Panc1 (cell line): ENCODE measurements around the gene PINLYP. TPM values are rescaled to one million over a fixed set of nuclear protein-coding genes. Genes with fewer than 3 reads are reported as not detected.

Experiments used
- ATAC-seq: fragments of 200-7000 bp; cut with Tn5 transposase; 2 replicates; pipeline ENCODE4 v1.9.1; 2020; ENCODE audit warnings: mild to moderate bottlenecking, moderate library complexity
- BruUV-seq: library from RNA; stranded (reverse); fragments of 400-500 nt; replicated peaks from 2 replicates; lab custom pipeline; 2021; lab: Mats Ljungman, UMichigan
- CTCF ChIA-PET: fragments of 300-600 bp; sonication (Branson Sonifier 250); formaldehyde crosslinking; loops from one replicate; lab custom pipeline; 2022; ENCODE audit warnings: antibody characterized with exemption; lab: Charles Lee
- POLR2A ChIA-PET: fragments of 300-600 bp; sonication (Branson Sonifier 250); formaldehyde crosslinking; loops from one replicate; lab custom pipeline; 2022; ENCODE audit warnings: antibody characterized with exemption; lab: Charles Lee
- DNase-seq: peaks from one replicate; pipeline ENCODE4 v3.0.0-alpha.2; 2010; ENCODE audit warnings: low read depth, low spot score
- H3K27ac ChIP-seq: 2 replicates; pipeline ENCODE4 v1.5.1; 2011; ENCODE audit warnings: mild to moderate bottlenecking, low read length, inconsistent platforms
- H3K27me3 ChIP-seq: fragments of 200-500 bp; sonication (Bioruptor generic); 2 replicates; pipeline ENCODE4 v1.6.0; 2014; ENCODE audit warnings: low read length, inconsistent platforms; ENCODE audit not compliant: control insufficient read depth, insufficient read depth
- H3K36me3 ChIP-seq: fragments of 200-500 bp; sonication (Bioruptor generic); 2 replicates; pipeline ENCODE4 v1.5.1; 2014; ENCODE audit warnings: inconsistent platforms, mild to moderate bottlenecking, low read length, moderate library complexity; ENCODE audit not compliant: control insufficient read depth, insufficient read depth
- H3K4me1 ChIP-seq: 2 replicates; pipeline ENCODE4 v1.5.1; 2011; ENCODE audit warnings: inconsistent platforms, mild to moderate bottlenecking, low read length, moderate library complexity; ENCODE audit not compliant: control insufficient read depth, insufficient read depth
- H3K4me3 ChIP-seq, 2 experiments: 2 replicates each; pipeline ENCODE4 v1.5.1; 2011 to 2012; ENCODE audit warnings: low read depth in 2 of 2, low read length in 2 of 2, mild to moderate bottlenecking in 2 of 2, inconsistent platforms in 1 of 2, moderate library complexity in 1 of 2
- H3K9me3 ChIP-seq: fragments of 200-500 bp; sonication (Bioruptor generic); 2 replicates; pipeline ENCODE4 v1.5.1; 2014; ENCODE audit warnings: low read depth, mild to moderate bottlenecking, inconsistent platforms, low read length, moderate library complexity; ENCODE audit not compliant: control insufficient read depth, insufficient read depth
- CTCF ChIP-seq: fragments of 450-650 bp; IDR thresholded peaks from 2 replicates; pipeline ENCODE4 v1.5.1; 2017; ENCODE audit warnings: mild to moderate bottlenecking
- POLR2AphosphoS5 ChIP-seq: IDR thresholded peaks from 2 replicates; pipeline ENCODE4 v1.6.1; 2012; ENCODE audit warnings: mild to moderate bottlenecking, low read depth, low read length, moderate library complexity
- REST ChIP-seq, 2 experiments: IDR thresholded peaks; 2 replicates each; pipeline ENCODE4 v1.6.1; 2011 to 2012; ENCODE audit warnings: low read depth in 2 of 2, control low read depth in 1 of 2, low read length in 1 of 2, mild to moderate bottlenecking in 1 of 2, moderate library complexity in 1 of 2; ENCODE audit not compliant: insufficient read depth in 1 of 2
- SIN3A ChIP-seq: IDR thresholded peaks from 2 replicates; pipeline ENCODE4 v1.6.1; 2012; ENCODE audit warnings: low read depth, mild to moderate bottlenecking, low read length, moderate library complexity, borderline replicate concordance; ENCODE audit not compliant: insufficient read depth
- TCF7L2 ChIP-seq: IDR thresholded peaks from 2 replicates; pipeline ENCODE4 v1.6.1; 2011; ENCODE audit warnings: mild to moderate bottlenecking, low read depth, low read length, inconsistent platforms
- in situ Hi-C: cut with HindIII; loops from 2 replicates; pipeline ENCODE4 v1.10.0; 2016; ENCODE audit warnings: low sequenced_read_pairs, low pct_unique_long_range_greater_than_20kb
- intact Hi-C: fragments of 100-400 bp; cut with micrococcal nuclease; formaldehyde crosslinking; loops from one replicate; pipeline ENCODE4 v1.10.0; 2022; ENCODE audit not compliant: unreplicated experiment
- total RNA-seq: library from RNA; stranded (reverse); gene quantifications from one replicate; pipeline ENCODE4 v1.2.1, GENCODE V29; 2021; ENCODE audit not compliant: unreplicated experiment

Gene PINLYP
- total RNA-seq, 1 experiment from 2014 or later: 0.21 TPM

- no peaks in the 10 kb centered on the region for H3K4me1 ChIP-seq
- POLR2A ChIA-PET: no interaction called here
- no peaks in the 10 kb centered on the region for H3K36me3 ChIP-seq
- DNase-seq (no peak), ATAC-seq (no peak)
- CTCF ChIA-PET: no interaction called here
- no peak for TF ChIP-seq REST (IDR thresholded peaks at IDR 0.05; ENCODE audit: insufficient read depth in 1 of 2, low read depth in 2 of 2, low read length in 1 of 2)
- no peak for TF ChIP-seq SIN3A
- TF ChIP-seq CTCF: no peak
- no peak for TF ChIP-seq POLR2AphosphoS5
- no peak for TF ChIP-seq TCF7L2
- no peak overlapping the region for H3K4me3 ChIP-seq
- H3K27ac ChIP-seq: no peak overlapping the region
- in situ Hi-C loops: no loop called here
- intact Hi-C loops: no loop called here
- no peaks in the 10 kb centered on the region for H3K9me3 ChIP-seq
- H3K27me3 ChIP-seq: no peaks in the 10 kb centered on the region
- BruUV-seq: no TSS peak
These were observed 31.1 kb downstream of the PINLYP start for GRCh38 chr19:43606569-43607229.

- DNase-seq (no peak), ATAC-seq (no peak)
- Histone ChIP-seq H3K27ac (no peak overlapping the region), H3K9me3 (no peaks in the 10 kb centered on the region), H3K4me1 (no peaks in the 10 kb centered on the region), H3K4me3 (no peak overlapping the region), H3K36me3 (no peaks in the 10 kb centered on the region), H3K27me3 (no peaks in the 10 kb centered on the region)
- POLR2A ChIA-PET: no interaction called here
- CTCF ChIA-PET: no interaction called here
- BruUV-seq: no TSS peak
- in situ Hi-C loops (no loop called here), intact Hi-C loops (no loop called here)
- TF ChIP-seq TCF7L2: no peak
- no peak for TF ChIP-seq POLR2AphosphoS5
- no peak for TF ChIP-seq SIN3A
- TF ChIP-seq CTCF: no peak
These were observed 31.9 kb downstream of the PINLYP start for GRCh38 chr19:43607238-43608205.
